ENCODE results near the gene CD82.

CD82 gene

GRCh38 chr11:44525473-44526252 is 39.8 kb upstream of the CD82 start:
- Histone ChIP-seq H3K27ac (ENCODE audit: low read depth, low read length) (no peak overlapping the region), H3K4me1 (ENCODE audit: control insufficient read depth, insufficient read depth, low read length) (no peaks in the 10 kb centered on the region; the same call in 1 of the 2 replicates), H3K9ac (ENCODE audit: low read depth, low read length) (no peak overlapping the region), H3K27me3 (ENCODE audit: control insufficient read depth, insufficient read depth, low read length) (no peaks in the 10 kb centered on the region; the same call in 1 of the 2 replicates), H3K9me3 (ENCODE audit: control insufficient read depth, insufficient read depth, low read length) (no peaks in the 10 kb centered on the region), H3K4me3 (ENCODE audit: low read depth, low read length) (no peak overlapping the region), H3K36me3 (ENCODE audit: control insufficient read depth, insufficient read depth, low read length) (no peaks in the 10 kb centered on the region)

DNA sequence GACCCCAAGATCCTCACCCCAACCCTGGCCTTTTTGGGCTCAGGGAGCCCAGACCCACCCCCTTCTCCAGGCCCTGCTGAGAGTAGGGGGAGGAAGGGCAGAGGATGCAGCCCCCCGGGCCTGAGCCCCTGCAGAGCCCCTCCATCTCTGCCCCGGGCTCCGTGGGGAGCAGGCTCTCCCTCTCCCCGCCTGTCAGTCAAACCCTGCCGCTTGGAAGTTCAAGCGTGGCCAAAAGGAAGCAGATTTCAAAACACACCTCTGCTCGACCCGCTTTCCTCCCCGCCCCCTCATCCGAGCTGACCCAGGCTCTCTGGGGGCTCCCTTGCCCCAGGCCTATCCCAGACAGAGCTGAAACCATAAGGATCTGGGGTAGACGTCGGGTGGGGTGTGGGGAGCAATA is 39.0 kb upstream of the CD82 start:
- Histone ChIP-seq H3K9ac (ENCODE audit: low read depth, low read length) (no peak overlapping the region), H3K4me1 (ENCODE audit: control insufficient read depth, insufficient read depth, low read length) (peaks cover 3% of the 10 kb centered on the region; the same call in 1 of the 2 replicates)

GRCh38 chr11:44527476-44527875 is 38.0 kb upstream of the CD82 start:
- H3K27me3 ChIP-seq (ENCODE audit: control insufficient read depth, insufficient read depth, low read length): no peaks in the 10 kb centered on the region; the same call in 1 of the 2 replicates
- peaks cover 3% of the 10 kb centered on the region; the same call in 1 of the 2 replicates for H3K4me1 ChIP-seq (ENCODE audit: control insufficient read depth, insufficient read depth, low read length)
- no peaks in the 10 kb centered on the region for H3K9me3 ChIP-seq (ENCODE audit: control insufficient read depth, insufficient read depth, low read length)
- H3K36me3 ChIP-seq (ENCODE audit: control insufficient read depth, insufficient read depth, low read length): no peaks in the 10 kb centered on the region
- H3K4me3 ChIP-seq (ENCODE audit: low read depth, low read length): no peak overlapping the region
- H3K27ac ChIP-seq (ENCODE audit: low read depth, low read length): no peak overlapping the region
- no peak overlapping the region for H3K9ac ChIP-seq (ENCODE audit: low read depth, low read length)

More for the DNA sequence above, 39.0 kb upstream of the CD82 start:
- H3K27ac ChIP-seq (ENCODE audit: low read depth, low read length): no peak overlapping the region
- no peak overlapping the region for H3K4me3 ChIP-seq (ENCODE audit: low read depth, low read length)
- no peaks in the 10 kb centered on the region for H3K9me3 ChIP-seq (ENCODE audit: control insufficient read depth, insufficient read depth, low read length)
- H3K27me3 ChIP-seq (ENCODE audit: control insufficient read depth, insufficient read depth, low read length): no peaks in the 10 kb centered on the region; the same call in 1 of the 2 replicates
- no peaks in the 10 kb centered on the region for H3K36me3 ChIP-seq (ENCODE audit: control insufficient read depth, insufficient read depth, low read length)

DNA sequence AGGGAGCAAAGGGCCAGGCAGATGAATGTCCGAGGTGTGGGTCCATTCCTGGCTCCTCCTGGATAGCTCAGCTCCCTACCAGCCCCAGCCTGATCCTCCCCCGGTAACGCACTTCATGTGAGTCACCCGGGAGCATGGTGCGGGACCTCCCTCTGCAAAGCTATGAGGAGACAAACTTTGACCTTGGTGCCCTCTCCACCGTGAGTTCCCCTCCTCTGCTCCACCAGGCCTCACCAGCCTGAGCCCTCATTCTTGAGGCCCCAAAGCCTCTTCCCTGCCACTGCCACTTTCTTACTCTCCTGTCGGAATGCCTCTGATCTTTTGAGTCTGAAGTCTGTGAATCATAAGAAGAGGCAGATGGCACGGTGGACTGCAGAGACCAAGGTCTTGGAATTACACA is 37.4 kb upstream of the CD82 start:
- Histone ChIP-seq H3K4me3 (ENCODE audit: low read depth, low read length) (no peak overlapping the region), H3K9ac (ENCODE audit: low read depth, low read length) (no peak overlapping the region), H3K27ac (ENCODE audit: low read depth, low read length) (no peak overlapping the region), H3K27me3 (ENCODE audit: control insufficient read depth, insufficient read depth, low read length) (no peaks in the 10 kb centered on the region), H3K4me1 (ENCODE audit: control insufficient read depth, insufficient read depth, low read length) (peaks cover 3% of the 10 kb centered on the region; the same call in 1 of the 2 replicates), H3K9me3 (ENCODE audit: control insufficient read depth, insufficient read depth, low read length) (no peaks in the 10 kb centered on the region), H3K36me3 (ENCODE audit: control insufficient read depth, insufficient read depth, low read length) (no peaks in the 10 kb centered on the region)

GRCh38 chr11:44528581-44528980 is 36.9 kb upstream of the CD82 start:
- Histone ChIP-seq H3K36me3 (ENCODE audit: control insufficient read depth, insufficient read depth, low read length) (no peaks in the 10 kb centered on the region), H3K9ac (ENCODE audit: low read depth, low read length) (no peak overlapping the region), H3K9me3 (ENCODE audit: control insufficient read depth, insufficient read depth, low read length) (no peaks in the 10 kb centered on the region), H3K27me3 (ENCODE audit: control insufficient read depth, insufficient read depth, low read length) (no peaks in the 10 kb centered on the region), H3K4me3 (ENCODE audit: low read depth, low read length) (no peak overlapping the region), H3K4me1 (ENCODE audit: control insufficient read depth, insufficient read depth, low read length) (peaks cover 3% of the 10 kb centered on the region; the same call in 1 of the 2 replicates), H3K27ac (ENCODE audit: low read depth, low read length) (no peak overlapping the region)

- H3K9ac ChIP-seq (ENCODE audit: low read depth, low read length): no peak overlapping the region
- H3K4me3 ChIP-seq (ENCODE audit: low read depth, low read length): no peak overlapping the region
- H3K27me3 ChIP-seq (ENCODE audit: control insufficient read depth, insufficient read depth, low read length): no peaks in the 10 kb centered on the region; the same call in 1 of the 2 replicates
- no peaks in the 10 kb centered on the region for H3K9me3 ChIP-seq (ENCODE audit: control insufficient read depth, insufficient read depth, low read length)
- peaks cover 3% of the 10 kb centered on the region; the same call in 1 of the 2 replicates for H3K4me1 ChIP-seq (ENCODE audit: control insufficient read depth, insufficient read depth, low read length)
- H3K36me3 ChIP-seq (ENCODE audit: control insufficient read depth, insufficient read depth, low read length): no peaks in the 10 kb centered on the region
- no peak overlapping the region for H3K27ac ChIP-seq (ENCODE audit: low read depth, low read length)
These were observed 35.5 kb upstream of the CD82 start for GRCh38 chr11:44529895-44530412.

GRCh38 chr11:44530413-44531115 is 34.9 kb upstream of the CD82 start:
- no peaks in the 10 kb centered on the region for H3K9me3 ChIP-seq (ENCODE audit: control insufficient read depth, insufficient read depth, low read length)
- H3K9ac ChIP-seq (ENCODE audit: low read depth, low read length): no peak overlapping the region
- peaks cover 3% of the 10 kb centered on the region; the same call in 1 of the 2 replicates for H3K4me1 ChIP-seq (ENCODE audit: control insufficient read depth, insufficient read depth, low read length)
- H3K4me3 ChIP-seq (ENCODE audit: low read depth, low read length): no peak overlapping the region
- no peaks in the 10 kb centered on the region for H3K36me3 ChIP-seq (ENCODE audit: control insufficient read depth, insufficient read depth, low read length)
- H3K27me3 ChIP-seq (ENCODE audit: control insufficient read depth, insufficient read depth, low read length): no peaks in the 10 kb centered on the region; the same call in 1 of the 2 replicates
- no peak overlapping the region for H3K27ac ChIP-seq (ENCODE audit: low read depth, low read length)

- no peak overlapping the region for H3K9ac ChIP-seq (ENCODE audit: low read depth, low read length)
These were observed 34.4 kb upstream of the CD82 start for GRCh38 chr11:44531116-44531504.

GRCh38 chr11:44531636-44532035 is 33.8 kb upstream of the CD82 start:
- H3K9me3 ChIP-seq (ENCODE audit: control insufficient read depth, insufficient read depth, low read length): no peaks in the 10 kb centered on the region
- H3K4me3 ChIP-seq (ENCODE audit: low read depth, low read length): no peak overlapping the region
- H3K27ac ChIP-seq (ENCODE audit: low read depth, low read length): no peak overlapping the region
- H3K36me3 ChIP-seq (ENCODE audit: control insufficient read depth, insufficient read depth, low read length): no peaks in the 10 kb centered on the region
- H3K9ac ChIP-seq (ENCODE audit: low read depth, low read length): no peak overlapping the region
- no peaks in the 10 kb centered on the region; the same call in 1 of the 2 replicates for H3K27me3 ChIP-seq (ENCODE audit: control insufficient read depth, insufficient read depth, low read length)
- H3K4me1 ChIP-seq (ENCODE audit: control insufficient read depth, insufficient read depth, low read length): 0 out of 2 replicates have a peak, but pooled peaks cover 3% of the 10 kb centered on the region

More at GRCh38 chr11:44531116-44531504, 34.4 kb upstream of the CD82 start:
- Histone ChIP-seq H3K27me3 (ENCODE audit: control insufficient read depth, insufficient read depth, low read length) (no peaks in the 10 kb centered on the region; the same call in 1 of the 2 replicates), H3K9me3 (ENCODE audit: control insufficient read depth, insufficient read depth, low read length) (no peaks in the 10 kb centered on the region), H3K27ac (ENCODE audit: low read depth, low read length) (no peak overlapping the region), H3K4me1 (ENCODE audit: control insufficient read depth, insufficient read depth, low read length) (peaks cover 3% of the 10 kb centered on the region; the same call in 1 of the 2 replicates), H3K36me3 (ENCODE audit: control insufficient read depth, insufficient read depth, low read length) (no peaks in the 10 kb centered on the region), H3K4me3 (ENCODE audit: low read depth, low read length) (no peak overlapping the region)

GRCh38 chr11:44532809-44533208 is 32.7 kb upstream of the CD82 start:
- no peaks in the 10 kb centered on the region for H3K9me3 ChIP-seq (ENCODE audit: control insufficient read depth, insufficient read depth, low read length)
- no peaks in the 10 kb centered on the region for H3K36me3 ChIP-seq (ENCODE audit: control insufficient read depth, insufficient read depth, low read length)
- H3K27ac ChIP-seq (ENCODE audit: low read depth, low read length): no peak overlapping the region
- peaks cover 2% of the 10 kb centered on the region for H3K27me3 ChIP-seq (ENCODE audit: control insufficient read depth, insufficient read depth, low read length)
- H3K4me3 ChIP-seq (ENCODE audit: low read depth, low read length): no peak overlapping the region
- H3K4me1 ChIP-seq (ENCODE audit: control insufficient read depth, insufficient read depth, low read length): 0 out of 2 replicates have a peak, but pooled peaks cover 3% of the 10 kb centered on the region
- no peak overlapping the region for H3K9ac ChIP-seq (ENCODE audit: low read depth, low read length)
